Uterus (tissue), 2 donors: Measurements from ENCODE around the gene DCAF8.

Source experiments
- CTCF ChIP-seq, 4 experiments: fragments of 200-600 bp in 2 of 4; fragments of 450-650 bp in 2 of 4; sonication (generic) in 2 of 4; IDR thresholded peaks; one replicate each; pipeline ENCODE4 v1.5.1; 2016 to 2019; ENCODE audit warnings: antibody characterized with exemption in 4 of 4, mild to moderate bottlenecking in 2 of 4, moderate library complexity in 1 of 4
- POLR2A ChIP-seq, 2 donors: fragments of 450-650 bp; IDR thresholded peaks; one replicate each; pipeline ENCODE4 v1.6.1; 2016; ENCODE audit warnings: antibody characterized with exemption in 2 of 2, mild to moderate bottlenecking in 1 of 2, moderate library complexity in 1 of 2

DNA sequence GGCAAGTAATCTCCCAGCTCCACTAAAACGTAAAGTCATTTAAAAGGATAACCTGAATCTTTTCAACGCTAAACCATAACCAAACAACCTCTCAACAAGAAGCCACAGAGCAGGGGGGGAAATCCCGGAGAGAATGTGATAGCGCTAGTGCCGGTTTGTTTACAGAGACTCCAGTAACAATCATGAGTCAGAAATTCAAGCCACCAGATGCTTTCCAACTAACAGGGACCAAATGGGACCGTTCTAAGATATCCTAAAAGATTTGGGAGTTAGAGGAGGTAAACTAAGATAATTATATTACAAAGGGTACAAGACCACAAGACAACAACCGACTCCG lies 825 bp downstream of the DCAF8 start:
- TF ChIP-seq CTCF (IDR thresholded peaks at IDR 0.05) (no peak), POLR2A (IDR thresholded peaks at IDR 0.05) (no peak)
